ENCODE measurements around the gene ZBED1. TPM values are rescaled to one million over a fixed set of nuclear protein-coding genes. Genes with fewer than 3 reads are reported as not detected.

Gene ZBED1
- total and polyA plus RNA-seq, 2 donors (not counting 3 experiments of a cell fraction or from before 2014, with no cell fraction given) = 24.6 to 46.5 TPM

GRCh38 chrX:2445662-2446623 lies 54.8 kb downstream of the ZBED1 start:
- no peaks in the 10 kb centered on the region for H3K4me1 ChIP-seq (ENCODE audit: control insufficient read depth, extremely low read depth, insufficient read depth, low read length)
- H3K9me1 ChIP-seq (replicated peaks; ENCODE audit: control insufficient read depth, extremely low read depth, insufficient read depth, low read length) = no peaks in the 10 kb centered on the region
- no peak overlapping the region for H3K4me2 ChIP-seq (ENCODE audit: insufficient read depth, low read length)
- POLR2A ChIA-PET = no interaction called here
- no peaks in the 10 kb centered on the region for H3K27me3 ChIP-seq (ENCODE audit: control insufficient read depth in 2 of 2, insufficient read depth in 2 of 2, low read length in 2 of 2)
- H3K9me3 ChIP-seq (replicated peaks; ENCODE audit: control insufficient read depth, insufficient read depth, low read length) = peaks cover 1% of the 10 kb centered on the region
- peaks cover 12% of the 10 kb centered on the region for H3K79me2 ChIP-seq (ENCODE audit: control insufficient read depth, insufficient read depth, low read length)
- H3K36me3 ChIP-seq (ENCODE audit: control insufficient read depth in 2 of 2, extremely low read depth in 1 of 2, insufficient read depth in 2 of 2, low read length in 2 of 2) = no peaks in the 10 kb centered on the region
- no peak overlapping the region for H3K4me3 ChIP-seq (replicated peaks in 1 of 3; ENCODE audit: insufficient read depth in 1 of 3, low read depth in 1 of 3, low read length in 3 of 3)
- FAIRE-seq (no peak), DNase-seq (ENCODE audit: low read depth, low spot score) (no peak)
- H4K20me1 ChIP-seq (replicated peaks; ENCODE audit: control insufficient read depth, extremely low read depth, insufficient read depth, low read length) = no peaks in the 10 kb centered on the region
- no peak overlapping the region for H2AFZ ChIP-seq (ENCODE audit: low read depth, low read length)
- no TSS peak for BruUV-seq (replicated peaks)
- TF ChIP-seq CTCF (IDR thresholded peaks at IDR 0.05; ENCODE audit: extremely low read depth in 1 of 2, insufficient read depth in 1 of 2, low read depth in 1 of 2, low read length in 2 of 2) = no peak
- dilution Hi-C loops (cut with MboI; ENCODE audit: extremely low pct_ligation_motif_present, low sequenced_read_pairs) (no loop called here), intact Hi-C loops (cut with micrococcal nuclease) (no loop called here)
- CTCF ChIA-PET = no interaction called here
- H3K9ac ChIP-seq (replicated peaks; ENCODE audit: extremely low read depth, insufficient read depth, low read length) = no peak overlapping the region
- H3K27ac ChIP-seq (ENCODE audit: insufficient read depth, low read depth, low read length) = no peak overlapping the region

DNA sequence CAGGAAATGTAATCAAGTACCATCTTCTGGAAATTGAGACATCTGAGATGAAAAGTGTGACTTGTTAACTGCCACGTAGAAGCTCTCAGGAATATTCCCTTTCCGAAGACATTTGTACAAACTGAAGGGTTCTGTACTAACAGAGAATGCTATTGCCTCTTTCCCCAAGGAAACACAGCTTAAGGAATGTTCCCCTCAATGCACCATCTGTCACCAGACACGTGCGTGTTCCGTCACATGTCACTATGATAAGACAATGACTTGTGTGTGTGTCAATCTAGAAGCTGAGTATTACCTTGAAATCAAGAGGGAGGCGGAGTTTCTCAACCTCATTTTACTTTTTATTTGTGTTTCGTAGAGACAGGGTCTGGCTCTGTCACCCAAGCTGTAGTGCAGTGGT lies 58.1 kb downstream of the ZBED1 start:
- Histone ChIP-seq H3K9ac (replicated peaks; ENCODE audit: extremely low read depth, insufficient read depth, low read length) (no peak overlapping the region), H3K4me3 (replicated peaks in 1 of 3; ENCODE audit: insufficient read depth in 1 of 3, low read depth in 1 of 3, low read length in 3 of 3) (no peak overlapping the region), H4K20me1 (replicated peaks; ENCODE audit: control insufficient read depth, extremely low read depth, insufficient read depth, low read length) (no peaks in the 10 kb centered on the region), H3K36me3 (ENCODE audit: control insufficient read depth in 2 of 2, extremely low read depth in 1 of 2, insufficient read depth in 2 of 2, low read length in 2 of 2) (no peaks in the 10 kb centered on the region), H3K79me2 (ENCODE audit: control insufficient read depth, insufficient read depth, low read length) (peaks cover 12% of the 10 kb centered on the region), H2AFZ (ENCODE audit: low read depth, low read length) (no peak overlapping the region), H3K9me1 (replicated peaks; ENCODE audit: control insufficient read depth, extremely low read depth, insufficient read depth, low read length) (no peaks in the 10 kb centered on the region), H3K9me3 (replicated peaks; ENCODE audit: control insufficient read depth, insufficient read depth, low read length) (peaks cover 1% of the 10 kb centered on the region), H3K4me2 (ENCODE audit: insufficient read depth, low read length) (no peak overlapping the region), H3K4me1 (ENCODE audit: control insufficient read depth, extremely low read depth, insufficient read depth, low read length) (no peaks in the 10 kb centered on the region), H3K27me3 (ENCODE audit: control insufficient read depth in 2 of 2, insufficient read depth in 2 of 2, low read length in 2 of 2) (no peaks in the 10 kb centered on the region), H3K27ac (ENCODE audit: insufficient read depth, low read depth, low read length) (no peak overlapping the region)
- dilution Hi-C loops (cut with MboI; ENCODE audit: extremely low pct_ligation_motif_present, low sequenced_read_pairs) (no loop called here), intact Hi-C loops (cut with micrococcal nuclease) (no loop called here)
- FAIRE-seq (no peak), DNase-seq (ENCODE audit: low read depth, low spot score) (no peak)
- no TSS peak for BruUV-seq (replicated peaks)
- no peak for TF ChIP-seq MYC (IDR thresholded peaks at IDR 0.05; ENCODE audit: low read depth, low read length)
- TF ChIP-seq POLR2A (IDR thresholded peaks at IDR 0.05; ENCODE audit: low read depth, low read length) = no peak
- TF ChIP-seq EZH2 (IDR thresholded peaks at IDR 0.05; ENCODE audit: borderline replicate concordance, low read depth, low read length, severe bottlenecking) = no peak
- no peak for TF ChIP-seq JUN (IDR thresholded peaks at IDR 0.05; ENCODE audit: borderline replicate concordance, insufficient read depth, insufficient read length, low read depth)
- TF ChIP-seq, protein P1, sequence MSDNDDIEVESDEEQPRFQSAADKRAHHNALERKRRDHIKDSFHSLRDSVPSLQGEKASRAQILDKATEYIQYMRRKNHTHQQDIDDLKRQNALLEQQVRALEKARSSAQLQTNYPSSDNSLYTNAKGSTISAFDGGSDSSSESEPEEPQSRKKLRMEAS (IDR thresholded peaks at IDR 0.05; ENCODE audit: insufficient read depth, insufficient read length) = no peak
- TF ChIP-seq GATA2 (IDR thresholded peaks at IDR 0.05; ENCODE audit: insufficient read depth, insufficient read length, low read depth, low read length) = no peak
- CTCF ChIA-PET = no interaction called here
- POLR2A ChIA-PET = no interaction called here

Measured in endothelial cell of umbilical vein (primary cell).